ENCODE measurements around the gene NPHP1. TPM values are rescaled to one million over a fixed set of nuclear protein-coding genes. Genes with fewer than 3 reads are reported as not detected.
"Not testable (repeated sequence)": the region's sequence is repeated elsewhere in the genome, so short reads cannot be mapped to it uniquely, and the experiment has no call there.

NPHP1 gene
- total RNA-seq, 1 donor from 2014 or later = 8.3 TPM

DNA sequence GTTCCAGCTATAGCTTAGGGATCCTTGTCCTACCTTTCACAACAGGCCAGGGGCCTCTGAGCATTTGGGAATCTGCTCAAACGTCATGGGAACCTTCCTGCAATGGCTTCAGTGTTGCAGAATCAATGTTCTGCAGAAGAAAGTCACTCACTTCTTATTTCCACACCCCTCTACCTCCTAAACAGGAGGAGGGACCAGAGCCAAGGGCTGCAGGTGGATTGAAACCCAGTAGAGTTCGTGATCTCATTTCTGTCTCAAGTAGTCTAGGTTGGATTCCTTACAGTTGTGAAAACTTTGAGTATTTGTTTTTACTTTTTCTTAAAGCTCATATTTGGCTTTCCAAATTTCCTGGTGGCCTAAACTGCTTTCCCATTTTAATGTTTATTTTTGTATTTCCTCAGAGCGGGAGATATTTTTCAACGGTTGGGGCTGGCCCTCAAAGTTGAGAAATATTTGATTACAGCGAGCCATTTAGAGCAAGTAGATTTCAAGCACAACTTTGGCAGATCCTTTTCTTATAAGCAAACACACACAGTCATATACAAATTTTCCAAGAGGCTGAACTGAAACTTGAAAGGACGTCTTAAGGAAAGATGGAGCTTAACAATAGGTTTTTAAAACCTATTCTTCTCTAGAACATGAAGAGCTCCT lies 109.8 kb downstream of the NPHP1 start:
- DNase-seq (ENCODE audit: low spot score); intact Hi-C loops (cut with DNase I): not testable (repeated sequence)
- ATAC-seq = peak; percentile 57

DNA sequence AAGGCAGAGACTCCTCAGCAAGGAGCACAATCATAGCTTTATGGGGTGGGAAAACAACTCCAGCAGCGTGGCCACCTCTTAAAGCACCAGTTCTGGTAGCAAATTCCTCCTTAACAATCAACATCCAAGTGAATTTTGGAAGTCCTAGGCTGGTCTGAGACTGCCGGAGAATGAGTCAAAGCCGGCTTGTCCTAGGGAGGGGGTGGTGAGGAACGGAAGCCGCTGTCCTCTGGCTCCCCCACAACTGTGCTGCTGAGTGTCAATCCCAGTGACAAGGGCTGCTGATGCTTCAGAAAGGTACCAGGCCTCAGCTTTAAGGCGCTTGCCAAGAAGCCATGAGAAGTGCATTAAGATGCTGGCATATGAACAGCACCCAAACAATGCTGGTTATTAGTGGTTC lies 110.9 kb downstream of the NPHP1 start:
- ATAC-seq; intact Hi-C loops (cut with DNase I); DNase-seq (ENCODE audit: low spot score): not testable (repeated sequence)

DNA sequence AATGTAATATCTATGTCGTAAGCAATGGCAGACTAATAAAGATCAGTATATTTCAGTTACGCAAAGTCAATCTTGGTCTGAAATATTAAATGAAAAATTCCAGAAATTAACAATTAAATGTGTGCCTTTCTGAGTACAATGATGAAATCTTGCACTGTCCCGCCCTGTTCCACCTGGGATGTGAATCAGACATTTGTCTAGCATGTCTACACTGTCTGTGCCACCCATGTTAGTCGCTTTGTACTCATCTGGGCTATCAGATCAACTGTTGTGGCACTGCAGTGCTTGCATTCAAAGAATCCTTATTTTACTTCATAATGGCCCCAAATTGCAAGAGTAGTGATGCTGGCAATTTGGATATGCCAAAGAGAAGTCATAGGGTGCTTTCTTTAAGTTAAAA lies 114.6 kb downstream of the NPHP1 start:
- ATAC-seq; intact Hi-C loops (cut with DNase I); DNase-seq (ENCODE audit: low spot score): not testable (repeated sequence)

DNA sequence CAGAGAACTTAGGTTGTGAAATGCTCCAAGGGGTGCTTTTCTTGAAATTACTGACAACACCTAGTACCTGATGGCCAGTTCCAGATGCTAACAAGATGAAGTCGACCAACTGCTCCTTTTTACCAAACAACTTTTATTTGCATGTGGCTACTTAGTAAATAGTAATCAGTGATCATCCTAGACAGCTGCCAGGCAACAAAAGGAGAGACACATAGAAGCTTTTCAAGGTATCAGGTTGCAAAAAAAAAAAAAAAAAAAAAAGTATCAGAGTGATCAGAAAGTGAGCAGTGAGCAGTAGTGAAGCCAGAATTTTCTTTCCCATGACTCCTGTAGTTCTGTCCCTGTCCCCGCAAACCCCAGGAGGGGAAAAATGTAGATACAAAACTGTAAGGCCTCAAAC lies 121.1 kb downstream of the NPHP1 start:
- DNase-seq (ENCODE audit: low spot score); intact Hi-C loops (cut with DNase I); ATAC-seq: not testable (repeated sequence)

DNA sequence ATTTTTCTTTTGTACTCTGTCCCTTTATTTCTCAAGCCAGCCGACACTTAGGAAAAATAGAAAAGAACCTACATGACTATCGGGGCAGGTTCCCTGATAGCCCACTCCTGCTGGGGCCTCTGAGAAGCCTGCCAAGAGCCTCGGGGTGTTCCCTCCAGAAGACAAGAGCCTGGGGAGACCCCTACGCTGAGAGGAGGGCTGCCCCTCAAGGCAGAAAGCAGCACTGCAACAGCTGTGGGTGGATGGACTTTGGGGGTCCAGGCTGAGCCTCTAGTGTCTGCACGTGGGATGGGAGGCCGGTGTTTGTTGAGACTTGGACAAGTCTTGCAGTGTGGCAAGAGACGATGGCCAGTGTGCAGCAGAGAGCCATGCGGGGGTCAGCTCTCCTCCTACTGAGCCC lies 121.7 kb downstream of the NPHP1 start:
- ATAC-seq; DNase-seq (ENCODE audit: low spot score); intact Hi-C loops (cut with DNase I): not testable (repeated sequence)

- intact Hi-C loops (cut with DNase I); DNase-seq (ENCODE audit: low spot score); ATAC-seq: not testable (repeated sequence)
These were observed 126.7 kb downstream of the NPHP1 start for GRCh38 chr2:110078104-110078503.

DNA sequence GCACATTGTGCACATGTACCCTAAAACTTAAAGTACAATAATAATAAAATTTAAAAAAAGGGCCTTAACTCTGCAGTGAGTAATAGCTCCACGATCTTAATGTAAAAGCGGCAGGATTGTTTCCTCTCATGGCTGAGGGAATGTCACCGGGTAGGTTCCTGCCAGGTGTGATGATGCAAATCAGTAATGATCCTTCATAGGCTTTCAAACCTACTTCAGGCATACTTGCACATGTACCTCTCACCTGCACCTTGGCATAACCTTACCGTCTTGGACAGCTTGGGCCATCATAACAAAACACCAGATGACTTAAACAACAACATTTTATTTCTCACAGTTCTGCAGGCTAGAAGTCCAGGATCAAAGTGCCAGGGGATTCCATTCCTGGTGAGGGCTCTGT lies 128.9 kb downstream of the NPHP1 start:
- ATAC-seq; intact Hi-C loops (cut with DNase I); DNase-seq (ENCODE audit: low spot score): not testable (repeated sequence)

Small RNA genes within 50 kb of the gene (microRNA-seq; reads per million reads assigned to microRNA genes)
- not detected for gene MIR4436B1

Other genes starting within 250 kb of the NPHP1 start
- 24.1 TPM for gene MALL, start 89.2 kb downstream of the NPHP1 start, total RNA-seq
- 31.9 TPM for gene MTLN, start 7.5 kb upstream of the NPHP1 start, total RNA-seq

Data from sciatic nerve (tissue), 2 donors.